GM23248 (cell line): Measurements from ENCODE around the gene POLR1A.

Experiments used
- EZH2 ChIP-seq: fragments of 200-600 bp; sonication (generic); IDR thresholded peaks from 2 replicates; pipeline ENCODE4 v1.6.1; 2018; ENCODE audit warnings: antibody characterized with exemption, mild to moderate bottlenecking; ENCODE audit not compliant: insufficient read depth, poor library complexity, severe bottlenecking
- EZH2phosphoT487 ChIP-seq: fragments of 200-600 bp; sonication (generic); IDR thresholded peaks from 2 replicates; pipeline ENCODE4 v1.6.1; 2018; ENCODE audit warnings: antibody characterized with exemption, moderate library complexity, mild to moderate bottlenecking, low read depth; ENCODE audit not compliant: insufficient read depth

DNA sequence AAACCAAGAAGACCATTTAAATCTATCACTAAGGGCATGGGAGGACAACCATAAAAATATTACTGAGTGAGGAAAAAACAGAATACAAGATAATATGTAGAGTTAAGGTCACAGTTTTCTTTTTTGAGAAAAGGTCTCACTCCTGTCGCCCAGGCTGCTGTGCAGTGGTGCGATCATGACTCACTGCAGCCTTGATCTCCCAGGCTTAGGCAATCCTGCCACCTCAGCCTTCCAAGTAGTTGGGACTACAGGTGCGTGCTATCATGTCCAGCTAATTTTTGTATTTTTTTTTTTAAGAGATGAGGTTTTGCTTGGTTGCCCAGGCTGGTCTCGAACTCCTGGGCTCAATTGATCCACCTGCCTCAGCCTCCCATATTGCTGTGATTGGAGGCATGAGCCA lies 24.0 kb downstream of the POLR1A start:
- TF ChIP-seq EZH2phosphoT487 (no peak), EZH2 (no peak)
